Stimulated activated CD4-positive, alpha-beta T cell treated with anti-CD3 and anti-CD28 coated beads, TNF-alpha, amount 100 ng/mL, for 1 hour (primary cell): ENCODE results near the gene EPN2.
A peak's percentile ranks its signal among the peaks of the same experiment; 100 is the strongest.

Source experiments
- DNase-seq, 3 donors: peaks; one replicate each; pipeline ENCODE4 v3.0.0-alpha.2; 2020; ENCODE audit warnings: low read depth in 3 of 3, low spot score in 1 of 3

Gene EPN2

DNA sequence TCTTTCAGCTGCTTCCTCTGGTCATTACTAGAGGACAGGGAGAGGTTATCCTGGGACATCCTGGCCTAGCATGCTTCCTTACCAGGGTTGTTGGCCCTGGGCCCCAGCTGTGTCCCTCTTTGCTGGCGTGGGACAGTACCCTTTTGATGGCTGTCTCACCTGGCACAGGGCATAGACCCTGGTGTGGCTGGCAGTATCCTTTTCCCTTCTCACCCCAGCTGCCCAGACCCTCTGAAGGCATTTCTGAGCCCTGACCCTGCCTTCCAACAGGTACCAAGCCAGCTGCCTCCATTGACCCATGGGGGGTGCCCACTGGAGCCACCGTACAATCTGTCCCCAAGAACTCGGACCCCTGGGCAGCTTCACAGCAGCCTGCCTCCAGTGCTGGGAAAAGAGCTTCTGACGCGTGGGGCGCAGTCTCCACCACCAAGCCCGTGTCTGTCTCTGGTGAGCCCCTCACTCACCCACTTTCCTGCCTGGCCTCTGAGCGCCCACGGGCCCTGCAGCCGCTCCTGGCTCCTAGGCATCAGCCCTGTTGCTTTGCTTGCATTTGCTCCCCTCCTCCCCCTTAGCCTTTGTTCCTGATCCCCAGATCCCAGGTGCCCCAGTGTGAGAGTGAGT, 91.4 kb downstream of the EPN2 start:
- no peak for DNase-seq

DNA sequence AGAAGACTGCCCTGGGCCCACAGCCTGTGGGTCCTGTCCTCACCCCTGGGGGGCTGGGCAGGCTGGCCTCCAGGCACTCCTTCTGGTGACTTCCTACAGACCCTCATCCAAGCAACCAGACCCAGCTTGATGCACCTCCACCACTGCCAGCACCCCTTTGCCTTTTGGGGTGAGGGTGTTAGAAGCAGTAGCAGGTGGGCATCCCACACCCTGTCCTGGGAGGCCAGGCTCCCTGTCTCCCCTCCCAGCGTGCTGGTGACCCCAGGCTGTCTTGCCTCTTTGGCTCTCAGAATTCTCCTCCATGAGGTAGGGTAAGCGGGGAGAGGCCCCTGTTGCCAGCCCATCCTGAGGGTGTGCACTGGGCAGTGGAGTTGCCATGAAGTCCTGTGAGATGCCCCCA, 92.0 kb downstream of the EPN2 start:
- DNase-seq = no peak

DNA sequence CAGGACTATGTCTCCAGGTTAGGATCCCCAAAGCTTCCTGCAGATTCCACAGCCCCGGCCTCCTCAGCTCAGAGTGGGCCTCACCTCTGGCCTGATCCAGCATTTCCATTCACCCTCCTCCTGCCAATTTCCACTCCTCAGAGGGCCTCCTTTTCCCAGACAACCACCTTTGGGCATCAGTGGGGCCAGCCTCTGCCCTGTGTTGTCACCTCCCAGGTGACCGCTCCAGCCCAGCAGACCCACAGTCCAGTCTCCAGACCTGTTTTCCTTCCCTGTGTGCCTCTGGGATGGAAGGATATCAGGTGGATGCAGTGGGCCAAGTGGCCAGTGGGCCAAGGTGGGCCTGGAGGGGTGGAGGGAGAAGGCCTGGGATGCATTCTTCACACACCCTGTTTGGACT, 92.7 kb downstream of the EPN2 start:
- DNase-seq = no peak

DNA sequence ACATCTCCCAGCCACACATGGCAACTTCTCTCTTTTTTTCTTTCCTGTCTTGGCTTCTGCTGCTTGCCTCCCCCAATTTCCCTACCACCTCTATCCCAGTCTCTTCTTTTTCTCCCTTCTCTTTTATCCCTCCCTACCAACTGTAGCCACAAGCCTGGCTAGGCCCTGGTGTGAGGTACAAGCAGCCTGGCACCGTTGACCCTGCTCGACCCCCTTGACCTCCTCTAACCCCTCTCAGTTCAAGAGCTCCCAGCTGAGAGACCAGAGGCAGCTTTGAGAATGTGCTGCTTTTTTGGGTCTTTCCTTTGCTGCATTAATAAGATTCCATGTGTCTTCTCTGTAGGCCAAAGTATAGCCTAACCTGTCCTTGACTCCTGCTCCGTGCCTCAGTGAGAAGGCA, 93.1 kb downstream of the EPN2 start:
- no peak for DNase-seq

DNA sequence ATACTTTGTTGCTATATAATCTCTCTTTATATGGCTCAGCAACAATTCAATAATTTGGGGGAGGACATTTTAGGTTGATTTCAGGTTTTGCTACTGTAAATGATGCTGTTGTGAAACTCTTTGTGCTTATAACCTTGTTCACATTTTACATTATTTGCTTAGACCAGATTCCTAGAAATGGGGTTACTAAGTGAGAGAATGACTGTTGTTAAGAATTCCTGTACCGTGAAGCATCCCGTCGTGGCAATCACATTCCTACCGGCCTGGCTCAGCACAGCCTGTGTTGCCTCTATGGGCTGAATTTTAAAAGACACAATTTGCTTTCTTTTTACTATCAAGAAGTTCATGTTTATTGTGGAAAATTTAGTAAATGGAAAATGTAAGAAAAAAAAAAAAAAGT, 94.0 kb downstream of the EPN2 start:
- DNase-seq = no peak

DNA sequence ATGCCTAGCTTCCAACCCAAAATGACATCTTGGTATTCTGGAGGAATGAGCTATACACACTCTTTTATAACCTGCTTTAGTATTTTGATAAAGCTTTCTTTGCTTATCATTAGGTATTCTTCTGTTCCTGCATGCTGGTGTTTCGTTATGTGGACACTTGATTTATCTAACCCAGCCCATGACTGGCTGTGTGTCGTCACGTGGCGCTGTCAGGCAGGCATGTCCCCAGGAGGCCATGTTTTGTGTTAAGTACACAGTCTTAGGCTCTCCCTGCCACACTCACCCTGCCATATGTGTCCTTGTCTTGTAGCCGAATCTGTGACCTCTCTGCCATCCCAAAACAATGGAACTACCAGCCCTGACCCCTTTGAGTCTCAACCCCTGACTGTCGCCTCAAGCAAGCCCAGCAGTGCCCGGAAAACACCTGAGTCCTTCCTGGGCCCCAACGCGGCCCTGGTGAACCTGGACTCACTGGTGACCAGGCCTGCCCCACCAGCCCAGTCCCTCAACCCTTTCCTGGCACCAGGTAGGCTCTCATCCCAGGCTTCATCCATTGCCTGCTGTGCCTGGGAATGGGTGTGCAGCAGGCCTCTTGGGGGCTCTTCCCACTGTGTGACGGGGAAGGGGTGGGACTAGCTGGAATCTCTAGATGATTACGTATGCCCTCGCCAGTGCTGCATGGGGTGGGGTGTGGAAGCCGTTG, 94.5 kb downstream of the EPN2 start:
- no peak for DNase-seq

DNA sequence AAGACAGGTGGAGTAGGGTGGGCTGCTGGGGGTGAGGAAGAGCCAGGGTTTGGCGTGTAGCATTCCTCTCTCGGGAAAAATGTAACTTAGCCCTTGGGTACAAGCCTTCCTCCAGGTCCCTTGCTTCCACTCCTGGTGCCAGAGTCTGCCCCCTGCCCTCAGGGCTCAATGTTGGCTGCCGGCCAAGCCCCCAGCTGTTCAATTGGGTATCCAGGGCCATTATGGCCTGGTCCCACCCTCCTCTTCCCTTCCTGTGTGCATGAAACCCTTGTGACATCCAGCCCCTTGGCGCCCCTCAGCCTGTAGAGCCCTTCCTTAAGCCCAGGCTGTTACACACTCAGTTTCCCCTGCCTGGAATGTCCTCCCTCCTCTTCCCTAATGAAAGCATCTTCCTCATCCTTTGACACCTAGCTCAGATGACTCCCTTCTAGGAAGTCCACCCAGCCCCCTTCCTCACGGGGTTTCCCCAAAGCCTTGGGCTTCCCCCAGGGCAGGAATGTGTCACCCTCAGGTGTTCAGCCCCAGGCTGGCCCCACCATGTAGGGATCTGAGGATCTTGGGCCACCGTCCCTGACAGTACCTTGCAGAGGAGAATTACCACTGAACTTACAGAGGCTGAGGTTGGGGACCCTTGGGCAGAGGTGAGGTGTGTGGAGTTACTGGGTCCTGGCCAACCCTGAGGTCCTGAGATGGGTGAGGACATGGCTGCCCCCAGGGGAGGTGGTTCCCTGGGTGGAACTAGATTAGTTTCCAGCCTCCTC, 95.4 kb downstream of the EPN2 start:
- DNase-seq = no peak

DNA sequence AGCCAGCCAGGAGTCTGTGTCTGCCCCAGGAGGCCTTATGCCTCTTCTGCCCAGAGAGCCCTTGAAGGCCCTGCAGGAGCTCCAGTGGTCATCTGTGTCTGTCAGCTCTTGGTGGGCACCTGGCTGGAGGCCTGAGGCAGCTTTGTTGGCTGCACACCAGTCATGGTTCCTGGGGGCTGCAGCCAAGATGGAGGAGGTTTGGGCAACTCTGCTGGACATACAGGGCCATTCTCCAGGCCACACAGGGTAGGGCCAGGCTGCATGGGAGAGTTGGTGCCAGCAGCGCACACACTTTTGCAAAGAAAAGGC, 95.9 kb downstream of the EPN2 start:
- DNase-seq = no peak

DNA sequence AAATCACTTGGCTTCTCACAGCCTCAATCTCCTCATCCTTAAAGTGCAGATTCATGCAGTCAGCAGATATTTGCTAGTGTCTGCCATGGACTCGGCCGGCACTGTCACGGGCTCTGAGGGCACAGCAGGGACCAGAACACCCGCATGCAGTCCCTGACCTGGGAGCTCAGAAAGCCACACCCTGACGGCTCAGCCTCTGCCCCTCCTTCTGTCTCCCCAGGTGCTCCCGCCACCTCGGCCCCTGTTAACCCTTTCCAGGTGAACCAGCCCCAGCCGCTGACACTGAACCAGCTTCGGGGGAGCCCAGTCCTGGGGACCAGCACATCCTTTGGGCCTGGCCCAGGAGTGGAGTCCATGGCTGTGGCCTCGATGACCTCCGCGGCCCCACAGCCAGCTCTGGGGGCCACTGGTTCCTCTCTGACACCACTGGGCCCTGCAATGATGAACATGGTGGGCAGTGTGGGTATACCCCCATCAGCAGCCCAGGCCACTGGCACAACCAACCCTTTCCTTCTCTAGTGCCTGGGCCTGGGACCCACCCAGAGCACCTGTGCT, 96.6 kb downstream of the EPN2 start:
- no peak for DNase-seq

DNA sequence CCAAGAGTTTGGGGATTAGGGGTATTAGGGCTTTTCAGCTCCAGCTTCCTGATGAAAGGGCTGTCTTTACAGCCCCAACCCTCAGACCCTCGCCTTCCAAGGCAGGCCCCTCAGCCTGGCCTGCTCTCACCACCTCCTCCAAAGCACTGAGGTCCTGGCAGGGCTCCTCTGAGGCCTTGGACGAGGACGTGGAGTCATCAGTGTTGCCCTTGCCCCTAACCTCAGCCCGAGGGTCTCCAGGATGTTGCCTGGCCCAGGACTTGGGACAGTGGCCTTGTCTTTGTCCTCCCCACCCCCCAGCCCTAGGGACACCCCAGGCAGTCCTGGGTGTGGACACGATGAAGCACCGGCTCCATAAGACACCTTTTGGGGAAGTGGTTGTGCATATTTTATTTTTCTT, 97.2 kb downstream of the EPN2 start:
- no peak for DNase-seq

DNA sequence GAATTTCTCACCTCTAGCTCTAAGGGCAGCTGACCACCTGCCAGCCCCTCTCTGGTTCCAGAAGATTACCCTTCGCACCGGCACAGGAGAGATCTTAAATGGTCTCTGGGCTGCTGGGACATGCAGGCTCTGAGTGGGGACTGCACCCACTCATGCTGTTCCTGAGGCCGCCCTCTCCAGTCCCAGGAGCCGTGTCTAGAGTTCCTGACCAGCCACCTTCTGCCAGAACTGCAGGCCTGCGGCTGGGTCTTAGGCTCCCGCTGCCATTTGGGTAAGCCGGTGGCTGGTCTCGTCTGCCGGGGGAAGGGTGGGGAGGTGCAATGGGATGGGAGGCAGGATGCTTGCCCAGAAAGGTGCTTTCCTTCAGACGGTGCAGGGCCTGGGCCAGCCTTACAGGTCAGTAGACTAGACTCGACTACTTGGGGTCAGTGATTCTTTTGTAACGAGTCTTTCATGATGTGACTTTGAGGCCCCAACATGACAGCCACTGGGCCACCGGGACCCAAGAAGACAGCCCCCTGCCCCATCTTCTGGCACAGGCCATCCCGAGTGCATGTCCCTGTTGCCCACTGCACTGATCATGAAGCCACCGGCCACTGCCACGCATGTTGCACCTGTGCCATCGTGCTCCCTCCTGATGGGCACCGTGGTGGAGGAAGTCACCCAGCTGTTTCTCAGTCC, 98.9 kb downstream of the EPN2 start:
- no peak for DNase-seq

DNA sequence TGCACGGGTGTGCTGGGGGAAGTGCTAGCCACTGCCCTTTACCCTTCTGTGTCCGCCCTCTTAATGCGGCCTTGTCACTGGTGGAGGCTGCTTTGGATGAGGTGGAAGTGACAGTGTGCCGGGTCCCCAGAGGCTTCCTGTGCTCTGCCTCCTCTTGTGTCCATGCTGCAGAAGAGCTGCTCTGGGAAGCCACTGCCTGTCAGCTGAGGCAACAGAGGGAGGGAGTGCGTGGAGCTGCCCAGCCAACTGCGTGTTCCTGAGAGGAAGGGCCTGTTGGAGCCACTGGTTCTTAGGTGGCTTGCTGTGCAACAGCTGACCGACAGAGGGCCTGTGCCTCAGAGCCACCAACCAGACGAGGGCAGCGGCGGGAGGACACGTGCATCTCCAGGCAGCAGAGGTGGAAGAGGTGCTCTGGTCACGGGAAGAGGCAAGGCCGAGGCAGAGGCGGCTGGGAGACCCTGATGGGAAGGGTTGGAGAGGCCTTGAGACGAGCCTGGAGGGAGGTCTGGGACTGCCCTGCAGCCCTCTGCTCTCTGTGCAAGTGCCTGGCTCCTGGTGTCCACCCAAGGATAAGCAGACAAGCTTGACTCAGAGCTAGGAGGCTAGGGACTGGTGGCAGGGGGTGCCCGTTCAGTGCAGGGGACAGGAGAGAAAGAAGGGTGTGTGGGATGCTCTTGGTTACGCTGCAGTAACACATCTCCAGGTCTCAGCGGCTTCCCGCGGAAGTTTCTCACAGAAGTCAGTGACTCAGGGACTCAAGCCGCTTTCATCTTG, 100.0 kb downstream of the EPN2 start:
- no peak for DNase-seq

DNA sequence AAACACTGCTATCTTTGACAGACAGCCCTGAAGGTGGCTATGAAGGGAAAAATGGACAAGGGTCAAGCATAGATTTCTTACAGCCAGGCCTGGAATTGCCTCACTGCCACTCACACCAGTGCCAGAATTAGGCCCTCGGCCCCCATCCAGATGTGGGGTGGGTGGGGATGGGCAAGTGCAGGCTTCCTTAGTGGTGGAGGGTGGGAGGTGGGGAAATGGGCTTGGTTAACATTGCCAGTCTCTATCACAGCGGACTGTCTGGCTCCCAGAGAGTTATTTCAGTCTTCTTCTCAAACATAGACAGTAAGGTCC, 100.5 kb downstream of the EPN2 start:
- no peak for DNase-seq

DNA sequence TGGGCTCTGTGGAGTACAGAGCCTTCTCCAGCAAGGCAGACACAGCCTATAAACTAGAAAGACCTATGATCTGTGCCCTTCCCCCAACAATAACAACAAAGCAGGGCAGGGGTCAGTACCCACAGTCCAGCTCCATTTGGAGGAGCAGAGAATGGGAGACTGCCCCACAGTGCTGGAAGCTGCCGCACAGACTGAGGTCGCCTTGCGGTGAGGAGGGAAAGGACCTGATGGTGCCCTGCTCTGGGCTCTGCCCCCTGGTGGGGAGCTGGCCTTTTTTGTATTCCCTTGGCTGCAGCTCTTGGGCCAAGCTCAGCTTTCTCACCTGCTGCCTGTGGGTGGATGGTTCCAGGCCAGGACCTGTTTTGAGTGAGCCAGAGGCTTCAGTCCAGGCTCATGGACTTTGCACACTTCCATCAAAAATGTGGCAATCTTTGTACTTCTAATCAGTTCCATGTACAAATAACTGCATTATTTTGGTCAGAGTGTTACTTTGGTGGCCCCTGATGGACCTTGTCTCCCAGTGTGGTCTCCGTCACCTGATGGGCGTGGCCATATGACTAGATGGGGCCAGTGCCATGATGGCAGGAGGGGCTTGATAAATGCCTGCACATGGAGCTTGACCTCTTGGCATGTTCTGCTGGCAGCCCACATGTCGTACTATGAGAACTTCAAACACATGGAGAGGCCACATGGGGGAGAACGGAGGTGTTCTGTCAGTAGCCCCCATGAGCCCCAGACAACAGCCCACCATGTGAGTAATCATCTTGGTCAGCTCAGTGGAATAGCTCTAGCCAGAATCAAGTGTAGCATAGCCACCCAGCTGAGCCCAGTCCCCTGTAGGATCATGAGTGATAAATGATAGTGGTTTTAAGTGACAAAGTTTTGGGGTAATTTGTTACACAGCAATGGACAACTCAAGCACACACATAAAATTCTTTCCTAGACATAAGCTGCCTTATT, 101.1 kb downstream of the EPN2 start:
- peak; percentile 12 to 39 (median 24) for DNase-seq

DNA sequence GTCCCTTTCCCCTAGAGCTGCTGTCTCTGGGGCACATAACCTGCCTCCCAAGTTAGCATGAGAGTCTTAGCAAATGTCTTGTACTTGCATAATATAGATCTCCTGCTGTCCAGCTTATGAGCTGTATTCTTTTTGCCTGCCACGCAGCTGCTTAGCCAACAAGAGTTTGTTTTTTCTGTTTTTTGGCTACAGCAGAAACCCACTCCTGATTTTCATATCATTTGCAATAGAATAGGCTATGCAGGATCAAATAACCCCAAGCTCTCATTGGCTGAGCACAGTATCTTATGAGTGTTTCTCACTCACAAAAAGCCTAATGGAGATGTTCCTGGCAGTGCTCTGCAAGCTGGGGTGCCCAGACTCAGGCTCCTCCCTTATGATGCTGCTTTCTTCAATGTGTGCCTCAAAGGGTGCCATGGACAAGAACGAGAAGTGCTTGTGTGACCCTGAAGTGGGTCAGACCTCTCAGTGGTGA, 102.2 kb downstream of the EPN2 start:
- no peak for DNase-seq

DNA sequence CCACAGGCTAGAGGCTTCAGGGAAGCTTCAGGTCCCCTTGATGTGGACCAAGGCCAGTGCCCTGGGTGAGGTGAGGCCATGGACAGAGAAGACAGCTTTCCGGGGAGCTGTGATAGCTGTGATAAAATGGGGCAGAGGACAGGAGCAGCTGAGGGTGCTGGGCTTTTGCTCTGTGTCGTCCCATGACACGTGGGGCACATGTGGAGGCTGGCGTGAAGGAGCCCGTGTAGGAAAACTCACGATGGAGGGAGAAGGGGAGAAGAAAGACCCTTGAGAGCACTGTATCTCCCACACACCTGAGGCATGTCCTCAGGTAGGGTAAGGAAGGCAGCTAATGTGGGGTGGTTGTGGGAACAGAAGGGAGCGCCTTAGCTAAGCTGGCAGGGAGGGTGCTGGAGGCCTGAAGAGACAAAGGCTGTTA, 104.1 kb downstream of the EPN2 start:
- DNase-seq = no peak

DNA sequence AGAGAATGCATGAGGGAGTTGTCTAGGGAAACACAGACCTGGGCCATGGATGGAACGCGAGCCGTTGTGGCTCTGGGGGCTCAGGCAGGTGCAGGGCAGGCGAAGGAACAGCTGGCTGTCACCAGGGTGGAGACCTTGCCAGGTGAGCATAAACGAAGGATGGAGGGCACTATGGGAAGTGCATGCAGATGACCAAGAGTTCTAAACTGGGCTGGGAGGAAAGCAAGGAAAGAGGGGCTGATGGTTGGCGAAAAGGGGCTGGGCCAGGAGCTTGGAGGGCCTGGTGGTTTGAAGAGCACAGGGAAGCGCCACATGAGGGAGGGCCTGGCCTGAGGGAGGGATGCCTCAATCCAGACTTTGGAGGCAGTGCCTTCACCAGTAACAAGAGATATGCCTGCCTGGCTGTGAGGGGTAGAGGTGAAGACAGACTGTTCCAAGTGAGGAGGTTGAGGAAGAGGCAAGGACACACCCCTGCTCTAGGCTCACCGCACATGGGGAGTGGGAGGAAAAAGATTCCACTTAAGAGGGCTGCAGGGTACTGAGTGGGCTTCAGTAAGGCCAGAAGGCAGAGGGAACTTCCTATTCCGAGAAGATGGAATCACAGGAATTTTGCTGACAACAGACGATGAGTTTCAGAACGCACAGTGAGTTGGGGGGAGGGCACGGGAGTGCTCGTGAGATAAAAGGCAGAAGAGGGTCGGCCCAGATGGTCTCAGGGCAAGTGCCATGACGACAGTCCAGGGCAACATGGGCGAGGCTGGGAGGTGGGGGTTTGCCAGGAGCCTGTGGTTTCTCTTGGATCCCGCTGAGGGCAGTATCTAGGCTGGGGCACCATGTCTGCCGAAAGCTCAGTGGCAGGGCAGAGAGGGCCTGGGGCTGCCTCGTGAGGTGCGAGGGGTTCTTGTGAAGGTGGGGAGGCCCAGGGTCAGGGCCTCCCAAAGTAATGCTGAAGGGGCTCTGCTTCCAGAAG, 104.8 kb downstream of the EPN2 start:
- no peak for DNase-seq

DNA sequence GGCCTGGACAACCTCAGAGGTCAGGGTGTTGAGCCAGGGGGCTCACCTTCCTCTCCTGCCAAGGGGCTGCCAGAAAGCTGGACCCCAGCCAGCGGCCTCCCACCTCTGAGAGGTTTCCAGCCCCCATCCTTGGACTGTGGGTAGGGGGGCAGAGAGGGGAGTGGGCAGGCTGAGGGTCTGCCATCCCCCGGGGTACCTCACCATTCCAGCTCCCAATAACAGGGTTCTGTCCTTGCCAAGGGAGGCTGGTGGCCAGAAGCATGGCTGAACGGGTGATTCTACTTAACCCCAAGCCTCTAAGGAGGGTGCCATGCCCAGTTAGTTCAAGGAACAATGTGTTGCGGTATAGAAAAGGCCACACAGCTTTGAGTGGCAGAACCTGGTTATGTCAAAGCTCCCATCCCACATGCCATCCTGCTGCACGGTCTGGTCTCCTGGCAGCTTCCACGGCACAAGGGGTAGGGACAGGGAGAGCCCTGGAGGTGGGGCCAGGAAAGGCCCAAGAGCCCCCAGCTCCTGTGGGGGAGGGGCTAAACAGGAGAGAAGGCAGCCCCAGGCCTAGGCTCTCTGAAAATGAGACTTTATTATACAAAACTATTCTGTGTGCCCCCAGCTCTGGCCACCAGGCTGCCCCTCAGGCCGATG, 105.6 kb downstream of the EPN2 start:
- no peak for DNase-seq
